Uterus (tissue), 2 donors: Measurements from ENCODE around the gene KIF26B.

ENCODE experiments used
- CTCF ChIP-seq, 4 experiments: fragments of 200-600 bp in 2 of 4; fragments of 450-650 bp in 2 of 4; sonication (generic) in 2 of 4; IDR thresholded peaks; one replicate each; pipeline ENCODE4 v1.5.1; 2016 to 2019; ENCODE audit warnings: antibody characterized with exemption in 4 of 4, mild to moderate bottlenecking in 2 of 4, moderate library complexity in 1 of 4
- POLR2A ChIP-seq, 2 donors: fragments of 450-650 bp; IDR thresholded peaks; one replicate each; pipeline ENCODE4 v1.6.1; 2016; ENCODE audit warnings: antibody characterized with exemption in 2 of 2, mild to moderate bottlenecking in 1 of 2, moderate library complexity in 1 of 2

- no peak for TF ChIP-seq CTCF (IDR thresholded peaks at IDR 0.05)
- no peak for TF ChIP-seq POLR2A (IDR thresholded peaks at IDR 0.05)
These were observed 14.6 kb downstream of the KIF26B start for GRCh38 chr1:245169376-245169775.
